Measurements from ENCODE around the gene THOC1. TPM values are rescaled to one million over a fixed set of nuclear protein-coding genes. Genes with fewer than 3 reads are reported as not detected.

Gene THOC1
- total RNA-seq, 4 donors from 2014 or later, result 13.8 to 34.1 (median 21.8) TPM

GRCh38 chr18:191725-192124, 76.1 kb downstream of the THOC1 start:
- 95% methylated on average over 1 of the region's 1 CpG for WGBS
- Histone ChIP-seq H3K27me3 (no peaks in the 10 kb centered on the region), H3K4me3 (no peak overlapping the region), H3K9me3 (no peaks in the 10 kb centered on the region), H3K36me3 (peaks cover 0 to 15% (median 6%) of the 10 kb centered on the region in 4 donors), H3K4me1 (peaks cover 0 to 11% (median 0%) of the 10 kb centered on the region in 4 donors), H3K27ac (replicated peaks in 1 of 4) (no peak overlapping the region)
- DNase-seq (ENCODE audit: extremely low spot score), result no peak
- intact Hi-C loops (cut with DNase I), result no loop called here
- TF ChIP-seq EP300 (IDR thresholded peaks at IDR 0.05), result no peak
- no peak for TF ChIP-seq POLR2A (IDR thresholded peaks at IDR 0.05; ENCODE audit: low read depth)
- no peak for TF ChIP-seq POLR2AphosphoS5 (IDR thresholded peaks at IDR 0.05)
- TF ChIP-seq CTCF (IDR thresholded peaks at IDR 0.05), result no peak

GRCh38 chr18:189254-189653, 78.6 kb downstream of the THOC1 start:
- Histone ChIP-seq H3K4me1 (peaks cover 0 to 18% (median 1%) of the 10 kb centered on the region in 4 donors), H3K27me3 (no peaks in the 10 kb centered on the region), H3K36me3 (peaks cover 0 to 16% (median 7%) of the 10 kb centered on the region in 4 donors), H3K9me3 (no peaks in the 10 kb centered on the region), H3K4me3 (no peak overlapping the region), H3K27ac (replicated peaks in 1 of 4) (no peak overlapping the region)
- intact Hi-C loops (cut with DNase I), result no loop called here
- TF ChIP-seq CTCF (IDR thresholded peaks at IDR 0.05) (no peak), POLR2A (IDR thresholded peaks at IDR 0.05; ENCODE audit: low read depth) (no peak)
- no peak for DNase-seq (ENCODE audit: extremely low spot score)
- WGBS, result 97% methylated on average over 5 of the region's 5 CpGs

- intact Hi-C loops (cut with DNase I), result no loop called here
- Histone ChIP-seq H3K9me3 (no peaks in the 10 kb centered on the region), H3K36me3 (peaks cover 0 to 48% (median 31%) of the 10 kb centered on the region in 4 donors), H3K27ac (replicated peaks in 1 of 4) (no peak overlapping the region), H3K27me3 (no peaks in the 10 kb centered on the region), H3K4me1 (peaks cover 10 to 13% (median 12%) of the 10 kb centered on the region in 4 donors), H3K4me3 (no peak overlapping the region)
- no peak for DNase-seq (ENCODE audit: extremely low spot score)
- 86% methylated on average over 1 of the region's 1 CpG for WGBS
- TF ChIP-seq EP300 (IDR thresholded peaks at IDR 0.05) (no peak), POLR2AphosphoS5 (IDR thresholded peaks at IDR 0.05) (no peak), CTCF (IDR thresholded peaks at IDR 0.05) (no peak), POLR2A (IDR thresholded peaks at IDR 0.05; ENCODE audit: low read depth) (no peak)
These were observed 84.1 kb downstream of the THOC1 start for GRCh38 chr18:183769-184168.

GRCh38 chr18:181711-182110, 86.1 kb downstream of the THOC1 start:
- H3K36me3 ChIP-seq, result peaks cover 0 to 48% (median 31%) of the 10 kb centered on the region in 4 donors
- TF ChIP-seq POLR2AphosphoS5 (IDR thresholded peaks at IDR 0.05) (no peak), EP300 (IDR thresholded peaks at IDR 0.05) (no peak), CTCF (IDR thresholded peaks at IDR 0.05) (no peak), POLR2A (IDR thresholded peaks at IDR 0.05; ENCODE audit: low read depth) (no peak)
- no peak overlapping the region for H3K27ac ChIP-seq (replicated peaks in 1 of 4)
- H3K4me1 ChIP-seq, result peaks cover 14 to 22% (median 20%) of the 10 kb centered on the region in 4 donors
- no peaks in the 10 kb centered on the region for H3K9me3 ChIP-seq
- no peak overlapping the region for H3K4me3 ChIP-seq
- no peak for DNase-seq (ENCODE audit: extremely low spot score)
- intact Hi-C loops (cut with DNase I), result no loop called here
- H3K27me3 ChIP-seq, result no peaks in the 10 kb centered on the region

GRCh38 chr18:179499-179898, 88.3 kb downstream of the THOC1 start:
- intact Hi-C loops (cut with DNase I), result no loop called here
- Histone ChIP-seq H3K36me3 (peaks cover 0 to 44% (median 24%) of the 10 kb centered on the region in 4 donors), H3K4me1 (peaks cover 14 to 20% (median 18%) of the 10 kb centered on the region in 4 donors), H3K27ac (replicated peaks in 1 of 4) (no peak overlapping the region), H3K27me3 (no peaks in the 10 kb centered on the region), H3K4me3 (no peak overlapping the region), H3K9me3 (no peaks in the 10 kb centered on the region)
- 94% methylated on average over 5 of the region's 5 CpGs for WGBS
- DNase-seq (ENCODE audit: extremely low spot score), result no peak
- TF ChIP-seq CTCF (IDR thresholded peaks at IDR 0.05), result no peak
- no peak for TF ChIP-seq POLR2AphosphoS5 (IDR thresholded peaks at IDR 0.05)
- no peak for TF ChIP-seq POLR2A (IDR thresholded peaks at IDR 0.05; ENCODE audit: low read depth)
- no peak for TF ChIP-seq EP300 (IDR thresholded peaks at IDR 0.05)

Data from esophagus muscularis mucosa (tissue), 4 donors.